Glomerular endothelial cell (primary cell): ENCODE measurements around the gene OR2T5. TPM values are rescaled to one million over a fixed set of nuclear protein-coding genes. Genes with fewer than 3 reads are reported as not detected.
"Not testable (repeated sequence)": the region's sequence is repeated elsewhere in the genome, so short reads cannot be mapped to it uniquely, and the experiment has no call there.

Experiments
- DNase-seq: peaks from one replicate; pipeline ENCODE4 v3.0.0-alpha.2; 2011; ENCODE audit warnings: low read depth, low spot score; ENCODE audit errors: extremely low read depth
- total RNA-seq: library from RNA; depleted of rRNA; stranded (reverse); fragments of >200 nt; gene quantifications from 2 replicates; pipeline ENCODE4 v1.2.3, GENCODE V29; 2015

The OR2T5 gene
- total RNA-seq, 1 donor from 2014 or later, result not detected

DNA sequence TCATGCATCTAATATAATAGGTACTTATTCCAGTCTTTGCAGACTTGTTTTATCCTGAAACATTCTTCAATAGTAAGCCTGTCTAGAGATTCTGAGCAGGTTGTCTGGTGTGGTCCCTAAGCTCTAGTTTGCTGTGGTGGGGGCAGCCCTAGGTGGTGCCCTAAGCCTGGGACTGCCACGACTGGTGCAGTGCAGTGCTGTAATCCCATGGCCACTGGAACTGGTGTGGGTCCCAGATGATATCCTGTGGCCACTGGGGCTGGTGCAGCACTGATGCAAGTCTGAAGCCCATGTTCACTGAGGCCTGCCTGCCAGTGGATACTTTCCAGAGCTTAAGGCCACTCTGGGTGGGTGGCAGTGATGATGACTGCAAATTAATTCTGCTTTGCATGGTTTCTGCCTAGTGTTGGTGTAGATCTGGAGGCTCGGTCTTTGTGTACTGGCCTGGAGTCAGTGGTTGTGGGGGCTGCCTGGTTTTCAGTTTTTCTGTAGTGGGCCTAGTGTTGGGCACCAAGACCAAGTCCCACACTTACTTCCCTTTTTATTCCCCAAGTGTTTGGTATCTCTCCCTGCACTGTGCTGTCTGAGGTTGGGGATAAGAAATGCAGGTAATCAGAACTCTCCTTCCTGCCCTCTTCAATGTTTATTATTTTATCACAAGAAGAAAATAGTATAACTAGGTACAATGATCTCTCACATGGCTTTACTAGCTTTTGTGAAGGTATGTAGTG, 12.1 kb downstream of the OR2T5 start:
- not testable (repeated sequence) for DNase-seq

DNA sequence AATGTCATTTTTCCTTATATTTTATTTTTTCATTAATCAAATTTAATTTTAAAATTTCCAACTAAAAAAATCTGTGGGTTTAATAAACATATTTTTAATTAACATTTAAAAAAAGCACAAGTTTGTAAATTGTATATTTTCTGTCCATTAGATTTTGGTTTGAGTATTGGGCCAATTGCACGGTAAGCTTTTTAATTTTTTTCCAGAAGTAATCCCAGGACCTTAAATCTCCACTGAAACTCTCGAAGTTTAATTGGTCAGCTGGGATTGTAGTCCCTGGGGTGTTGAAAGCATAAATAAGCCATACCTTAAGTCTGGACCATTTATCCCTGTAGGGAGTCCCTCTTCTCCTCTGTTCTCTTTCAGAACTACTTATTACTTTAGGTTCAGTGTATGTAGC, 19.4 kb downstream of the OR2T5 start, which contains the start of gene OR2G6:
OR2G6 (plus strand) TSS at position 301 of the 400 bp plus-strand sequence. CDS start 13,574 bp downstream, outside the sequence.
- not testable (repeated sequence) for DNase-seq

GRCh38 chr1:248510217-248510616, 21.8 kb downstream of the OR2T5 start:
- not testable (repeated sequence) for DNase-seq

DNA sequence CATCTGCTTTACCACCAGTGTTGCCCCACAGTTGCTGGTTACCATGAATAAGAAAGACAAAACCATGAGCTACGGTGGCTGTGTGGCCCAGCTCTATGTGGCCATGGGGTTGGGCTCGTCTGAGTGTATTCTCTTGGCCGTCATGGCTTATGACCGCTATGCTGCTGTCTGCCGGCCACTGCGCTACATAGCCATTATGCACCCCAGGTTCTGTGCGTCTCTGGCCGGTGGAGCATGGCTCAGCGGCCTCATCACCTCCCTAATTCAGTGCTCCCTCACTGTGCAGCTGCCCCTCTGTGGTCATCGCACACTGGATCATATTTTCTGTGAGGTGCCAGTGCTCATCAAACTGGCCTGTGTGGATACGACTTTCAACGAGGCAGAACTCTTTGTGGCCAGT, 33.5 kb downstream of the OR2T5 start:
- no peak for DNase-seq

DNA sequence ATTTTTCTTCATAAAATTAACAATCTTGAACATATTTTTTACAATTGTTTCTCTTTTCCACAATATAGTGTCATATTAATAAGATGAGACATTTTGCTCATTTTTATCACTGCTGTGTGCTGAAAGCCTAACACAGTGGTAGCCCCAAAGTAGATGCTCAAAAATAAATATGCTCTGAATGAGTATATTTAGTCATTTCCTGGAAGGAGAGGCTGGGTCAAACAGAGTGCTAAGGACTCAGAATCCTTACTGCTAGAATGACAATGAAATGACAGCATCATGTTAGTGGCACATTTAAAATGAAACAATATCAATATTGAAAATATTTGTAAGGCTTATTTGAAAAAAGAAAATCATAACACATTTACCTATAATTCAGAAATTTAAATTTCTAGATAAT, 49.1 kb downstream of the OR2T5 start:
- DNase-seq, result not testable (repeated sequence)

Other genes with a start within 250 kb of the OR2T5 start
- gene OR2T33, start 210.6 kb upstream of the OR2T5 start, total RNA-seq, result not detected in 2 replicates
- gene OR2T12, start 185.2 kb upstream of the OR2T5 start, total RNA-seq, result not detected in 2 replicates
- not detected in 2 replicates for gene OR2M7, start 164.0 kb upstream of the OR2T5 start, total RNA-seq
- not detected in 2 replicates for gene OR14C36, start 139.8 kb upstream of the OR2T5 start, total RNA-seq
- not detected in 2 replicates for gene OR2T4, start 126.9 kb upstream of the OR2T5 start, total RNA-seq
- gene OR2T6, start 112.8 kb upstream of the OR2T5 start, total RNA-seq, result not detected in 2 replicates
- not detected in 2 replicates for gene OR2T1, start 85.5 kb upstream of the OR2T5 start, total RNA-seq
- not detected in 2 replicates for gene OR2T2, start 43.0 kb upstream of the OR2T5 start, total RNA-seq
- not detected in 2 replicates for gene OR2T3, start 15.2 kb upstream of the OR2T5 start, total RNA-seq
- gene OR2G6, start 19.5 kb downstream of the OR2T5 start, total RNA-seq, result not detected in 2 replicates
- gene OR2T29, start 74.2 kb downstream of the OR2T5 start, total RNA-seq, result not detected in 2 replicates
- gene OR2T34, start 86.2 kb downstream of the OR2T5 start, total RNA-seq, result not detected in 2 replicates
- gene OR2T10, start 109.1 kb downstream of the OR2T5 start, total RNA-seq, result not detected in 2 replicates
- gene OR2T11, start 146.5 kb downstream of the OR2T5 start, total RNA-seq, result not detected in 2 replicates
- not detected in 2 replicates for gene OR2T35, start 156.7 kb downstream of the OR2T5 start, total RNA-seq
- not detected in 2 replicates for gene OR2T27, start 166.9 kb downstream of the OR2T5 start, total RNA-seq
- gene OR14I1, start 214.2 kb downstream of the OR2T5 start, total RNA-seq, result not detected in 2 replicates